AG04449 (cell line): Measurements from ENCODE around the gene FNDC3B.

Experiments used
- CTCF ChIA-PET: fragments of 350-600 bp; formaldehyde crosslinking; extraction: SDS; loops from one replicate; lab custom pipeline; 2021; ENCODE audit warnings: antibody characterized with exemption; lab: Yijun Ruan, JAX
- POLR2A ChIA-PET: fragments of 400-600, 350-600 bp; formaldehyde crosslinking; extraction: SDS; loops from one replicate; lab custom pipeline; 2020; ENCODE audit warnings: antibody characterized with exemption, inconsistent platforms; lab: Yijun Ruan, JAX
- DNase-seq: peaks from one replicate; pipeline ENCODE4 v3.0.0-alpha.2; 2010; ENCODE audit warnings: low read depth, low spot score
- H3K4me3 ChIP-seq: 2 replicates; pipeline ENCODE4 v1.5.1; 2011; ENCODE audit warnings: low read depth, mild to moderate bottlenecking, control low read depth, low read length
- TF ChIP-seq, protein P1 (sequence below): IDR thresholded peaks from one replicate; pipeline ENCODE4 v1.5.1; 2011; ENCODE audit warnings: mild to moderate bottlenecking, moderate library complexity, low read length, control low read depth, inconsistent platforms; ENCODE audit not compliant: insufficient read depth; ENCODE audit errors: missing control alignments

Gene FNDC3B

GRCh38 chr3:172152874-172153273, 113.5 kb downstream of the FNDC3B start:
- ChIA-PET CTCF (interaction anchor here (0.7 to 2.0 kb wide), 2 partner anchors 11 to 108 kb away, joined by 3 to 7 read pairs; no protein-coding TSS in a partner anchor), POLR2A (interaction anchor here (0.7 to 1.2 kb wide), 3 partner anchors 13 to 111 kb away, joined by 3 to 5 read pairs (median 3); no protein-coding TSS in a partner anchor)
- TF ChIP-seq, protein P1, sequence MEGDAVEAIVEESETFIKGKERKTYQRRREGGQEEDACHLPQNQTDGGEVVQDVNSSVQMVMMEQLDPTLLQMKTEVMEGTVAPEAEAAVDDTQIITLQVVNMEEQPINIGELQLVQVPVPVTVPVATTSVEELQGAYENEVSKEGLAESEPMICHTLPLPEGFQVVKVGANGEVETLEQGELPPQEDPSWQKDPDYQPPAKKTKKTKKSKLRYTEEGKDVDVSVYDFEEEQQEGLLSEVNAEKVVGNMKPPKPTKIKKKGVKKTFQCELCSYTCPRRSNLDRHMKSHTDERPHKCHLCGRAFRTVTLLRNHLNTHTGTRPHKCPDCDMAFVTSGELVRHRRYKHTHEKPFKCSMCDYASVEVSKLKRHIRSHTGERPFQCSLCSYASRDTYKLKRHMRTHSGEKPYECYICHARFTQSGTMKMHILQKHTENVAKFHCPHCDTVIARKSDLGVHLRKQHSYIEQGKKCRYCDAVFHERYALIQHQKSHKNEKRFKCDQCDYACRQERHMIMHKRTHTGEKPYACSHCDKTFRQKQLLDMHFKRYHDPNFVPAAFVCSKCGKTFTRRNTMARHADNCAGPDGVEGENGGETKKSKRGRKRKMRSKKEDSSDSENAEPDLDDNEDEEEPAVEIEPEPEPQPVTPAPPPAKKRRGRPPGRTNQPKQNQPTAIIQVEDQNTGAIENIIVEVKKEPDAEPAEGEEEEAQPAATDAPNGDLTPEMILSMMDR: no peak

GRCh38 chr3:172153335-172153861, 114.0 kb downstream of the FNDC3B start:
- ChIA-PET POLR2A (interaction anchor here (0.8 to 1.2 kb wide), 2 partner anchors 66 to 112 kb away, joined by 3 to 5 read pairs; no protein-coding TSS in a partner anchor), CTCF (interaction anchor here (0.6 to 2.0 kb wide), 2 partner anchors 11 to 57 kb away, joined by 3 to 7 read pairs; no protein-coding TSS in a partner anchor)
- TF ChIP-seq, protein P1: no peak
- peak; percentile 94 for DNase-seq
- 0 out of 2 replicates have a peak overlapping the region, but pooled peaks have one; percentile 9 for H3K4me3 ChIP-seq

More at GRCh38 chr3:172152874-172153273, 113.5 kb downstream of the FNDC3B start:
- no peak for DNase-seq
- peak overlapping the region; percentile 0; the same call in 1 of the 2 replicates for H3K4me3 ChIP-seq

DNA sequence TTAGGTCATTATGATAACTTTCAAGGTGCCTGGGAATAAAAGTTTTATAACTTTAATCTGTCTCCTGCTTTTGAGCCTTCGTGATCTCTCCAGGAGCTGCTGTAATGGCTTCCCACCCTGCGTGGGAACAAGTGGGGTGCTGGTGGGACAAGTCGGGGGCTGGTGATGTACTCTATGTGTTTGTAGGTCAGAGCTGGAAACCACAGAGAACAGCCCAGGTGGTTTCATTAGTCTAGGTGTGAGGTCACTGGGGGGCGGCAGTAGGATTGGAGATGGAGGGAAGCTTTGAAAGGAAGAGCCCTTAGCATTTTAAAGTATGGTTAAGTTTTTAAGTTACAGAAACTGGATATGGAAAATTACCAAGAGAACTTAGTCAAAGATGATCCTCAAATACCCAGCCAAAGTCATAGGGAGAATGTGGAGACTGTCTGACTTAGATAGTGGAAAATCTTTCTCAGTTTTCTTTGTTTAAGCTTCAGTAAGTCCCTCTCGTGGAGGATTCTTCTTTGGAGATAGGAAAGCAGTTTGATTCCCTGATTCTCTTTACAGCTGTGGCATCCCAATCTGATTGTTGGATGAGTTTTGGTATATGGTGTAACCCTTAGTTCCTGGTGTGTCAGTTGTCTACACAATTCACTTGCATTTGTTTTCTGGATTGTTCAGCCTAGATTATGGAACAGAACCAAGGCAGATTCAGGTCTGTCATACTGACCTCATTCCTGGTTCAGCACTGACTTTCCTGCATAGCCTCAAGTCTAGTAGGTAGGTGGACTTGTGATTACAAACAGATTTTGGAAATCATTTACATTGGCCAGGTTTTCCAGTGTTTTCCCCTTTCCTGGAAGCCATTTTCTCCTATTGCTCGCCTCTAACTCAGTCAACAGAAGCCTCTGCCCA, 115.6 kb downstream of the FNDC3B start:
- ChIA-PET CTCF (interaction anchor here (1.1 to 2.0 kb wide), 2 partner anchors 13 to 306 kb away, joined by 3 to 7 read pairs; no protein-coding TSS in a partner anchor), POLR2A (no interaction called here)

DNA sequence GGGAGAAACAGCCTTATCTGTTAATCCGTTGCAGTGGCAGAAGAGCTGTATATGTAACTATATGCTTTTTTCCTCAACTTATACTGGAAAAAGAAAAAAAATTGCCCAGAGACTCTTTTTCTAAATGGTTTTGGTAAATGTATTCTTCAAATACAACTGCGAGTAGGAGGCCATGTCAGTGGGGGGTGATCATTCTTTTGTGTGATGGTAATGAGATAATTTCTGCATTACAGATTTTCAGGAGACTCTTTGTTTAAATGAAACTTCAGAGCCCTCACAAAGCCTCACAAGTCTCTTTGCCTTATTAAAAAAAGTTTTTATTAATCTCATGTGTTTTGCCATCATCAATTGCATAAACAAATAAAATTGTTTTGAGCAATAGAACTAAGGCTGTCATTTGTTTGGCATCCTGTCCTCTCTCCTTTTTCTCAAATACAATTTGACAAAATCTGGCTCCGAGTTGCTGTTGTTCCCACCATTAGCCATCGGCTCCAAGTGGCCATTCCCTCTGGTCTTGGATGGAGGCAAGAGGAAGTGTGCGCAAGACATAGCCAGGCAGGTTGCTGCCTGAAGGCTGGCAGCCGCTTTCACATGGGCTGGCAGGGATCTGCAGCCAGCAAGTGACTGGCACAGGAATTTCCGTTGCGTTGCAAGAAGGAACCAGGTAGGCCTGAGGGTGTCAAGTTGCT, 116.7 kb downstream of the FNDC3B start:
- TF ChIP-seq, protein P1: no peak
- no peak overlapping the region for H3K4me3 ChIP-seq
- no peak for DNase-seq
- ChIA-PET POLR2A (no interaction called here), CTCF (no interaction called here)

More for the DNA sequence above, 115.6 kb downstream of the FNDC3B start:
- TF ChIP-seq, protein P1: no peak
- no peak for DNase-seq
- no peak overlapping the region for H3K4me3 ChIP-seq

- ChIA-PET POLR2A (no interaction called here), CTCF (no interaction called here)
- no peak for DNase-seq
- TF ChIP-seq, protein P1: no peak
- H3K4me3 ChIP-seq: no peak overlapping the region
Observed at GRCh38 chr3:172156586-172156955, 117.2 kb downstream of the FNDC3B start.
